SH-SY5Y (cell line): ENCODE measurements around the gene USP24.

Source experiments
- GATA2 ChIP-seq: IDR thresholded peaks from 2 replicates; pipeline ENCODE4 v1.6.1; 2011; ENCODE audit warnings: mild to moderate bottlenecking, low read depth, low read length
- GATA3 ChIP-seq: IDR thresholded peaks from 2 replicates; pipeline ENCODE4 v1.6.1; 2011; ENCODE audit warnings: low read depth, mild to moderate bottlenecking, low read length, moderate library complexity

- TF ChIP-seq GATA3 (no peak), GATA2 (no peak)
Observed at GRCh38 chr1:55081905-55082296, 133.3 kb downstream of the USP24 start.
